GM23248 (cell line): Measurements from ENCODE around the gene SMYD3.

Experiments
- EZH2 ChIP-seq: fragments of 200-600 bp; sonication (generic); IDR thresholded peaks from 2 replicates; pipeline ENCODE4 v1.6.1; 2018; ENCODE audit warnings: antibody characterized with exemption, mild to moderate bottlenecking; ENCODE audit not compliant: insufficient read depth, poor library complexity, severe bottlenecking
- EZH2phosphoT487 ChIP-seq: fragments of 200-600 bp; sonication (generic); IDR thresholded peaks from 2 replicates; pipeline ENCODE4 v1.6.1; 2018; ENCODE audit warnings: antibody characterized with exemption, moderate library complexity, mild to moderate bottlenecking, low read depth; ENCODE audit not compliant: insufficient read depth

GRCh38 chr1:246532519-246532918 is 25.4 kb upstream of the SMYD3 start:
- TF ChIP-seq EZH2 = no peak
- no peak for TF ChIP-seq EZH2phosphoT487
